GM12874 (cell line): ENCODE measurements around the gene ZBTB46.

Source experiments
- TF ChIP-seq, protein P1 (sequence below): IDR thresholded peaks from 2 replicates; pipeline ENCODE4 v1.5.1; 2011; ENCODE audit warnings: low read depth, mild to moderate bottlenecking, control low read depth, low read length, moderate library complexity; ENCODE audit not compliant: insufficient read depth

Gene ZBTB46

GRCh38 chr20:63718996-63719395, 112.1 kb downstream of the ZBTB46 start:
- TF ChIP-seq, protein P1, sequence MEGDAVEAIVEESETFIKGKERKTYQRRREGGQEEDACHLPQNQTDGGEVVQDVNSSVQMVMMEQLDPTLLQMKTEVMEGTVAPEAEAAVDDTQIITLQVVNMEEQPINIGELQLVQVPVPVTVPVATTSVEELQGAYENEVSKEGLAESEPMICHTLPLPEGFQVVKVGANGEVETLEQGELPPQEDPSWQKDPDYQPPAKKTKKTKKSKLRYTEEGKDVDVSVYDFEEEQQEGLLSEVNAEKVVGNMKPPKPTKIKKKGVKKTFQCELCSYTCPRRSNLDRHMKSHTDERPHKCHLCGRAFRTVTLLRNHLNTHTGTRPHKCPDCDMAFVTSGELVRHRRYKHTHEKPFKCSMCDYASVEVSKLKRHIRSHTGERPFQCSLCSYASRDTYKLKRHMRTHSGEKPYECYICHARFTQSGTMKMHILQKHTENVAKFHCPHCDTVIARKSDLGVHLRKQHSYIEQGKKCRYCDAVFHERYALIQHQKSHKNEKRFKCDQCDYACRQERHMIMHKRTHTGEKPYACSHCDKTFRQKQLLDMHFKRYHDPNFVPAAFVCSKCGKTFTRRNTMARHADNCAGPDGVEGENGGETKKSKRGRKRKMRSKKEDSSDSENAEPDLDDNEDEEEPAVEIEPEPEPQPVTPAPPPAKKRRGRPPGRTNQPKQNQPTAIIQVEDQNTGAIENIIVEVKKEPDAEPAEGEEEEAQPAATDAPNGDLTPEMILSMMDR: no peak

DNA sequence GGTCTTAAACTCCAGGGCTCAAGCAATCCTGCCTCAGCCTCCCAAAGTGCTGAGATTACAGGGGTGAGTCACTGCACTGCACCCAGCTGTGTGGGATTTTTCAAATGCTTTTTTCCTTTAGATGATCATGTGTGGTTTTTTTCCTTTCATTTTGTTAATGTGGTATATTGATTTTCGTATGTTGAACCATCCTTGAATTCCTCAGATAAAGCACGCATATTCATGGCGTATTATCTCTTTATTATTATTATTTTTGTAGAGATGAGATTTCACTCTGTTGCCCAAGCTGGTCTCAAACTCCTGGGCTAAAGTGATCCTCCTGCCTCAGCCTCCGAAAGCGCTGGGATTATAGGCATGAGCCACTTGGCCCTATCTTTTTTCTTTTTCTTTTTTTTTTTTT, 116.2 kb downstream of the ZBTB46 start:
- TF ChIP-seq, protein P1: no peak

DNA sequence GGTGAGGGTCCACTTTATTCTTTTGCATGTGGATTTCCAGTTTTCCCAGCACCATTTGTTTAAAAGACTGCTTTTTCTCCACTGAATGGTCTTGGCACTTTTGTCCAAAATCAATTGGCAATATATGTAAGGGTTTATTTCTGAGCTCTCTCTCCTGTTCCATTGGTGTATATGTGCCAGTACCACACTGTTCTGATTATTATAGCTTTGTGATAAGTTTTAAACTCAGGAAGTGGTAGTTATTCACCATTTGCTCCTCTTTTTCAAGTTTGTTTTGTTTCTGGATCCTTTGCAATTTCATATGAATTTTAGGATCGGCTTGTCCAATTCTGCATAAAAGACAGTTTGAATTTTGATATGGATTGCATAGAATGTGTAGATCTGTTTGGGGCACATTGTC, 118.9 kb downstream of the ZBTB46 start:
- TF ChIP-seq, protein P1: no peak

DNA sequence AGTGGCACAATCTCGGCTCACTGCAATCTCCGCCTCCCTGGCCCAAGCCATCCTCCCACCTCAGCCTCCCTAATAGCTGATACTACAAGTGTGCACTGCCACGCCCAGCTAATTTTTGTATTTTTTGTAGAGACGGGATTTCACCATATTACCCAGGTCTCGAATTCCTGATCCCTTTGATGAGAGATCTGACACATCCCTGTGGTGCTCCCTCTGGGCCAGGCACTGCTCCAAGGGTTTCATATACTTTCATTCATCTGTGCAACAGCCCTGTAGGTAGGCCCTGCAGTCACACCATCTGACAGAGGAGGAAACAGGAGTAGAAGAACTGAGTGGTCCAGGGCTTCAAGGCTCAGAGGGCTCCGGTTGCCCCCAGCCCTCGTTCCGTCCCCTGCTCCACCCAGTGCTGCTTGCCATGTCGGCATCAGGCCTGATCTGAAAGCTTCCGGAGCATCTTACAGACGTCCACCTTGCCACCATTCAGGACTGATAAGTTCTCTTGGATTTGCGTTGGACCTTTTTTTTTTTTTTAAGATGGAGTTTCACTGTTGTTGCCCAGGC, 119.9 kb downstream of the ZBTB46 start:
- TF ChIP-seq, protein P1: no peak

GRCh38 chr20:63709149-63709527, 121.9 kb downstream of the ZBTB46 start:
- TF ChIP-seq, protein P1: no peak

GRCh38 chr20:63708301-63709148, 122.5 kb downstream of the ZBTB46 start:
- TF ChIP-seq, protein P1: no peak

GRCh38 chr20:63707558-63708300, 123.3 kb downstream of the ZBTB46 start, which contains the start of the genes ARFRP1 and ZGPAT:
Gene ARFRP1, minus strand, starts transcription at chr20:63707976. Its CDS starts 885 bp downstream, at chr20:63707091.
Gene ZGPAT, plus strand, starts transcription at chr20:63708039. Its CDS starts 542 bp downstream, at chr20:63708581.
- TF ChIP-seq, protein P1: no peak
